Suprapubic skin (tissue), 4 donors: ENCODE results near the gene SENP5. TPM values are rescaled to one million over a fixed set of nuclear protein-coding genes. Genes with fewer than 3 reads are reported as not detected.

Experiments used
- DNase-seq, 2 donors: peaks; one replicate each; pipeline ENCODE4 v3.0.0-alpha.2; 2019; ENCODE audit warnings: low spot score in 2 of 2
- H3K27ac ChIP-seq: fragments of 200-600 bp; sonication (generic); one replicate; pipeline ENCODE4 v1.5.1; 2019
- H3K27me3 ChIP-seq: fragments of 200-600 bp; sonication (generic); one replicate; pipeline ENCODE4 v1.5.1; 2019
- H3K36me3 ChIP-seq: fragments of 200-600 bp; sonication (generic); one replicate; pipeline ENCODE4 v1.5.1; 2019
- H3K4me1 ChIP-seq: fragments of 200-600 bp; sonication (generic); one replicate; pipeline ENCODE4 v1.5.1; 2019
- H3K4me3 ChIP-seq: fragments of 200-600 bp; sonication (generic); one replicate; pipeline ENCODE4 v1.5.1; 2019; ENCODE audit warnings: mild to moderate bottlenecking
- H3K9me3 ChIP-seq: fragments of 200-600 bp; sonication (generic); one replicate; pipeline ENCODE4 v1.5.1; 2019
- CTCF ChIP-seq, 2 donors: fragments of 200-600 bp in 1 of 2; fragments of 450-650 bp in 1 of 2; sonication (generic) in 1 of 2; IDR thresholded peaks; one replicate each; pipeline ENCODE4 v1.5.1; 2016 to 2019; ENCODE audit warnings: antibody characterized with exemption in 2 of 2, mild to moderate bottlenecking in 1 of 2, moderate library complexity in 1 of 2
- EP300 ChIP-seq: sonication (generic); formaldehyde crosslinking; IDR thresholded peaks from one replicate; pipeline ENCODE4 v1.6.1; 2017; ENCODE audit warnings: antibody characterized with exemption
- POLR2A ChIP-seq, 2 donors: fragments of 450-650 bp; IDR thresholded peaks; one replicate each; pipeline ENCODE4 v1.6.1; 2017; ENCODE audit warnings: antibody characterized with exemption in 2 of 2, mild to moderate bottlenecking in 2 of 2, moderate library complexity in 2 of 2
- POLR2AphosphoS5 ChIP-seq, 3 donors: sonication (generic); formaldehyde crosslinking; IDR thresholded peaks; one replicate each; pipeline ENCODE4 v1.6.1; 2017; ENCODE audit warnings: antibody characterized with exemption in 3 of 3
- WGBS: methylation state at CpG from one replicate; pipeline ENCODE4 v1.1.5; 2018; 5-methylcytosine and 5-hydroxymethylcytosine counted together
- total RNA-seq, 4 donors: library from RNA; depleted of rRNA; stranded (reverse); fragments of >200 nt; gene quantifications; one replicate each; pipeline ENCODE4 v1.1.0, GENCODE V29; 2016

The SENP5 gene
- total RNA-seq, 4 donors from 2014 or later, result 34.9 to 112 (median 37.7) TPM

DNA sequence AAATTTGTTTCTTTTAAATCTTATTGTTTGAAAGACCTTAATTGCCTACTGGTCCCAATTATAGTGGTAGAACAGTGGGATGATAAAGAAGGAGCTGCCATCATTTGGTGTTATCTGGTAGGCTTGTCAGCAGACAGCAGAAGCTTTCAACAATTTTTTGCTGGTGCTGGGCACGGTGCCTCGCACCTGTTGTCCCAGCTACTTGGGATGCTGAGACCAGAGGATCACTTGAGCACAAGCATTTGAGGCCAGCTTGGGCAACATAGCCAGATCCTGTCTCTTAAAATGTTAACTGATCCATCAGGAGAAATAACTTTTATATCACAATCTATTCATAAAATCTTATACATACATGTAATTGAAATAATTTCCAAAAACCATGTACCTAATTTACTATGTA is 36.0 kb downstream of the SENP5 start:
- no peak overlapping the region for H3K4me3 ChIP-seq
- H3K9me3 ChIP-seq, result no peaks in the 10 kb centered on the region
- no peaks in the 10 kb centered on the region for H3K27me3 ChIP-seq
- WGBS, result 94% methylated on average over 2 of the region's 2 CpGs
- H3K36me3 ChIP-seq, result peaks cover 80% of the 10 kb centered on the region
- H3K4me1 ChIP-seq, result no peaks in the 10 kb centered on the region
- TF ChIP-seq CTCF (IDR thresholded peaks at IDR 0.05), result no peak
- no peak for TF ChIP-seq POLR2A (IDR thresholded peaks at IDR 0.05)
- no peak for TF ChIP-seq POLR2AphosphoS5 (IDR thresholded peaks at IDR 0.05)
- TF ChIP-seq EP300, result no peak
- DNase-seq, result no peak
- H3K27ac ChIP-seq, result no peak overlapping the region

DNA sequence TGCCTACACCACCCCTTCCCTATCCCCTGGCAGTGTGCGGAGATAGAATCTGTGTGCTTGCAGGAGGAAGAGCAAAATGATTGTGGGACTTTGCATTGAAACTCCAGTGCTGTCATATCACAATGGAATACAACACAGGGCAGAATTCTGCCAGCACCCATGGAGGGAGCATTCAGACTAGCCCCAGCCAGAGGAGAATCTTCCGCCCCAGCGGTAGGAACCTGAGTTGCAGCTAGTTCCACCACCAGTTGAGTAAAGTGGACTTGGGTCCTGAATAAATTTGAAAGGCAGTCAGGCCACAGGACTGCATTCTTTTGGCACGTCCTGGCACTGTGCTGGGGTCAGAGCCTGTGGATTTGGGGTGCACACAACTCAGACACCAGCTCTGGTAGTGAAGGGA is 47.1 kb downstream of the SENP5 start:
- H3K4me3 ChIP-seq, result no peak overlapping the region
- TF ChIP-seq POLR2A (IDR thresholded peaks at IDR 0.05) (no peak), EP300 (no peak), POLR2AphosphoS5 (IDR thresholded peaks at IDR 0.05) (no peak)
- no peaks in the 10 kb centered on the region for H3K27me3 ChIP-seq
- H3K4me1 ChIP-seq, result no peaks in the 10 kb centered on the region
- WGBS, result 90% methylated on average over 4 of the region's 4 CpGs
- H3K27ac ChIP-seq, result no peak overlapping the region
- peaks cover 17% of the 10 kb centered on the region for H3K36me3 ChIP-seq
- no peaks in the 10 kb centered on the region for H3K9me3 ChIP-seq
- DNase-seq, result no peak

GRCh38 chr3:196915375-196915774 is 47.7 kb downstream of the SENP5 start:
- H3K27me3 ChIP-seq, result no peaks in the 10 kb centered on the region
- no peaks in the 10 kb centered on the region for H3K4me1 ChIP-seq
- TF ChIP-seq POLR2AphosphoS5 (IDR thresholded peaks at IDR 0.05) (no peak), POLR2A (IDR thresholded peaks at IDR 0.05) (no peak), EP300 (no peak), CTCF (IDR thresholded peaks at IDR 0.05) (no peak)
- DNase-seq, result no peak
- WGBS, result 94% methylated on average over 3 of the region's 3 CpGs
- H3K9me3 ChIP-seq, result no peaks in the 10 kb centered on the region
- no peak overlapping the region for H3K27ac ChIP-seq
- no peak overlapping the region for H3K4me3 ChIP-seq
- peaks cover 17% of the 10 kb centered on the region for H3K36me3 ChIP-seq

- H3K27me3 ChIP-seq, result no peaks in the 10 kb centered on the region
Measured at GRCh38 chr3:196916221-196916620, 48.5 kb downstream of the SENP5 start.

GRCh38 chr3:196916995-196917394 is 49.3 kb downstream of the SENP5 start:
- Histone ChIP-seq H3K4me1 (no peaks in the 10 kb centered on the region), H3K4me3 (no peak overlapping the region), H3K9me3 (no peaks in the 10 kb centered on the region), H3K36me3 (peaks cover 17% of the 10 kb centered on the region), H3K27ac (no peak overlapping the region), H3K27me3 (no peaks in the 10 kb centered on the region)
- no peak for TF ChIP-seq EP300
- TF ChIP-seq POLR2AphosphoS5 (IDR thresholded peaks at IDR 0.05), result no peak
- TF ChIP-seq POLR2A (IDR thresholded peaks at IDR 0.05), result no peak
- TF ChIP-seq CTCF (IDR thresholded peaks at IDR 0.05), result no peak
- WGBS, result 99% methylated on average over 3 of the region's 3 CpGs
- no peak for DNase-seq

More at GRCh38 chr3:196916221-196916620, 48.5 kb downstream of the SENP5 start:
- peaks cover 17% of the 10 kb centered on the region for H3K36me3 ChIP-seq
- H3K4me1 ChIP-seq, result no peaks in the 10 kb centered on the region
- H3K4me3 ChIP-seq, result no peak overlapping the region
- no peaks in the 10 kb centered on the region for H3K9me3 ChIP-seq
- TF ChIP-seq CTCF (IDR thresholded peaks at IDR 0.05) (no peak), POLR2A (IDR thresholded peaks at IDR 0.05) (no peak), POLR2AphosphoS5 (IDR thresholded peaks at IDR 0.05) (no peak), EP300 (no peak)
- H3K27ac ChIP-seq, result no peak overlapping the region
- 96% methylated on average over 1 of the region's 1 CpG for WGBS
- no peak for DNase-seq

DNA sequence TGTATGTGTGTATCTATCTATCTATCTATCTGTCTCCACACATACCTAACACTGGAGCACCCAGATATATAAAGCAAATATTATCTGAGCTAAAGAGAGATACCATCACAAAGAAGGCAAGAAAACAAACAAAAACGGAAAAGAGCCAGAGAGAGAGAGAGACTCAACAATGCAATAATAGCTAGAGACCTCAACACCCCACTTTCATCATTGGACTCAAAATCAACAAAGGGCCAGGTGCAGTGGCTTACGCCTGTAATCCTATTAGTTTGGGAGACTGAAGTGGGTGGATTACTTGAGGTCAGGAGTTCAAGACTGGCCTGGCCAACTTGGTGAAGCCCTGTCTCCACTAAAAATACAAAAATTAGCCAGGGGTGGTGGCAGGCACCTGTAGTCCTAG is 51.2 kb downstream of the SENP5 start:
- Histone ChIP-seq H3K4me1 (no peaks in the 10 kb centered on the region), H3K36me3 (peaks cover 24% of the 10 kb centered on the region), H3K27me3 (no peaks in the 10 kb centered on the region), H3K9me3 (no peaks in the 10 kb centered on the region), H3K27ac (no peak overlapping the region), H3K4me3 (no peak overlapping the region)
- 86% methylated on average over 2 of the region's 2 CpGs for WGBS
- DNase-seq, result no peak
- TF ChIP-seq POLR2A (IDR thresholded peaks at IDR 0.05) (no peak), CTCF (IDR thresholded peaks at IDR 0.05) (no peak), EP300 (no peak), POLR2AphosphoS5 (IDR thresholded peaks at IDR 0.05) (no peak)
